DMS153 treated with DMSO at 0.1 percent for 48 hours (cell line): ENCODE results near the gene CDK5RAP2.
"Not testable (repeated sequence)": the region's sequence is repeated elsewhere in the genome, so short reads cannot be mapped to it uniquely, and the experiment has no call there.

ENCODE experiments used
- DNase-seq: peaks from one replicate; lab custom pipeline; 2025; ENCODE audit not compliant: unreplicated experiment; lab: John Stamatoyannopoulos, UW

CDK5RAP2 gene

GRCh38 chr9:120515996-120516395 lies 64.0 kb downstream of the CDK5RAP2 start:
- not testable (repeated sequence) for DNase-seq

GRCh38 chr9:120515481-120515880 lies 64.5 kb downstream of the CDK5RAP2 start:
- not testable (repeated sequence) for DNase-seq

DNA sequence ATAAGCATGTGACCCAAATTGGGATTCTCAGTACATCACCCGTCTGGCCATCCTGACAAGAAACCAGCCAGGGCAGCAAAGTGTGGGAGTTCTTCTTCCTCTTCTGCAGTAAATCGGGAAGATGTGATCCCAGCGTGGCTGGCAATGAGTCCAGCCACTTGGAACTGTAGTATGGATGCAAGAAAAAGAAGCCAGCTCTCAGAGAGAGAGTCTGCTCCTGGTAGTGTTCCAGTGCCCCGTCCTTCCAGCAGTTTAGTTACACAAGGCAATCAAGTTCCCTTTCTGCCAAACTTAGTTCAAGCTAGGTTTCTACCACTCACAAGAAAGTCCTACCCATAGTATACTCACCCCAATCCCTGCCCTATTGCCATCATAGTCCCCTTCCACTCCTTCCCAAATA lies 65.6 kb downstream of the CDK5RAP2 start:
- no peak for DNase-seq

DNA sequence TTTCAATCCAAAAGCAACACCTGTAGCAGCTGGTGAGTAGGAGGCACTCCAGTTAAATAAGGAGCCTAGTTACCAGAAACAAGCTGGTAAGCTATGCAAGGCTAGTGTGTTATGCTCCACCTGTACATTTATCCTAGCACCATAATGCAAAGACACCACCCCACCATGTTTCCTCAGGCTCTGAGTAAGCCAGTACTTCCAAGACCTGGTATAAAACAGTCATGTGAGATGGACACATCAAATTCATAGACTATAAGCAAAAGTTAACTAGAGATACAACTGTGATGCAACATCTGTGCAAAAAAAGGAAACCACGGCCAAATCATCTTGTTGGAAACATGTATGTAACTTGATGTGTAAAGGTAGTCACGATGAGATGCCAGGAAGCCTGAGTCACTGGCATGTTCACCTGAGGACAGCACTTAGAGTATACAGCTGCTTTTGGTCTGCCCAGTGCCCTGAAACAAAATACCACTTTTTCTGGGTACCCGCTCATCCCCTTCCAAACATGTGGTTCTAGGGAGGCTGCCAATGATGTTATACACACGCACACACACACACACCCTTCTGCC lies 66.1 kb downstream of the CDK5RAP2 start:
- DNase-seq, result no peak

GRCh38 chr9:120510816-120511215 lies 69.2 kb downstream of the CDK5RAP2 start:
- no peak for DNase-seq

- DNase-seq, result no peak
Observed at GRCh38 chr9:120507936-120508510, 71.9 kb downstream of the CDK5RAP2 start.

DNA sequence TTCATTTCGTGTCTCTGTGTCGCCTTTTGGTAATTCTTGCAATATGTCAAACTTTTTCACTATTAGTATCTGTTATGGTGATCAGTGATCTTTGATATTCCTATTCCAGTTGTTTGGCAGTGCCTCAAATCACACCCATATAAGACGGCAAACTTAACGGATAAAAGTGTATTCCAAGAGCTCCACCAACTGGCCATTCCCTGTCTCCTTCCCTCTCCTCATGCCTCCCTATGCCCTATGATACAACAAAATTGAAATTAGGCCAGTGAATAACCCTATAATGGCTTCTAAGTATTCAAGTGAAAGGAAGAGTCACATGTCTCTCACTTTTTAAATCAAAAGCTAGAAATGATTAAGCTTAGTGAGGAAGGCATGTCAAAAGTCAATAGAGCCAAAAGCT lies 74.8 kb downstream of the CDK5RAP2 start:
- DNase-seq, result no peak

GRCh38 chr9:120500733-120501132 lies 79.2 kb downstream of the CDK5RAP2 start:
- no peak for DNase-seq

GRCh38 chr9:120497865-120498264 lies 82.1 kb downstream of the CDK5RAP2 start:
- DNase-seq, result not testable (repeated sequence)

- DNase-seq, result not testable (repeated sequence)
Observed at GRCh38 chr9:120496438-120496837, 83.5 kb downstream of the CDK5RAP2 start.

GRCh38 chr9:120490888-120491595 lies 88.9 kb downstream of the CDK5RAP2 start:
- DNase-seq, result no peak

- no peak for DNase-seq
Observed at GRCh38 chr9:120486835-120487234, 93.1 kb downstream of the CDK5RAP2 start.

GRCh38 chr9:120486347-120486746 lies 93.6 kb downstream of the CDK5RAP2 start:
- peak; percentile 81 for DNase-seq

GRCh38 chr9:120485788-120486187 lies 94.2 kb downstream of the CDK5RAP2 start:
- no peak for DNase-seq

GRCh38 chr9:120484162-120484561 lies 95.8 kb downstream of the CDK5RAP2 start:
- DNase-seq, result no peak

- DNase-seq, result no peak
Observed at GRCh38 chr9:120482424-120483186, 97.4 kb downstream of the CDK5RAP2 start.

GRCh38 chr9:120481846-120482245 lies 98.1 kb downstream of the CDK5RAP2 start:
- no peak for DNase-seq

DNA sequence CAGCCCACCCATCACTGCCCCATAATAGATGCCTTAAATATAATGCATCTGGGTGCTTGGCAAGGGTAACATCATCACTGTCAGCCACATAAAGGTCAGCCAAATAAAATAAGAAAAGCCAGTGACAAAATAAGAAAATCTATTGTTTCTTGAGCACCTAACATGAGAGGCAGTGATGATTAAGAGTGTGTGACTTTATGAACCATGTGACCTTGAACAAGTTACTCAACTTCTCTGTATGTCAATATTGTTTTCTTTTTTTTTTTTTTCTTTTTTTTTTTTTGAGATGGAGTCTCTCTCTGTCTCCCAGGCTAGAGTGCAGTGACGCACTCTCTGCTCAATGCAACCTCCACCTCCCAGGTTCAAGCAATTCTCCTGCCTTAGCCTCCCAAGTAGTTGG lies 98.7 kb downstream of the CDK5RAP2 start:
- DNase-seq, result no peak

GRCh38 chr9:120480707-120481106 lies 99.3 kb downstream of the CDK5RAP2 start:
- DNase-seq, result no peak

DNA sequence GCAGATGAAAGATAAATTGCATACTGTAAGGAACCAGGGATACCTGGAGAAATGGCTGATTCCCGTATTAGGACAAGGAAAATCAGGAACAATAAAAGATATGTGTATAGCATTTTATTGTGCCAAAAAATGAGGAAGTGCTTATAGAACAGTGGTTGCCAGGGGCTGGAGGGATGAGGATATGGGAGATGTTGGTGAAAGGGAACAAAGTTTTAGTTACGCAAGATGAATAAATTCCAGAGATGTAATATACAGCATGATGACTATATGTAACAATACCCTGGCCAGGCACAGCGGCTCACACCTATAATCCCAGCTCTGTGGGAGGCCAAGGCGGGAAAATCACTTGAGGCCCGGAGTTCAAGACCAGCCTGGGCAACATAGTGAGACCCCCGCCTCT lies 101.8 kb downstream of the CDK5RAP2 start:
- DNase-seq, result no peak

GRCh38 chr9:120477534-120478001 lies 102.4 kb downstream of the CDK5RAP2 start:
- peak; percentile 64 for DNase-seq

DNA sequence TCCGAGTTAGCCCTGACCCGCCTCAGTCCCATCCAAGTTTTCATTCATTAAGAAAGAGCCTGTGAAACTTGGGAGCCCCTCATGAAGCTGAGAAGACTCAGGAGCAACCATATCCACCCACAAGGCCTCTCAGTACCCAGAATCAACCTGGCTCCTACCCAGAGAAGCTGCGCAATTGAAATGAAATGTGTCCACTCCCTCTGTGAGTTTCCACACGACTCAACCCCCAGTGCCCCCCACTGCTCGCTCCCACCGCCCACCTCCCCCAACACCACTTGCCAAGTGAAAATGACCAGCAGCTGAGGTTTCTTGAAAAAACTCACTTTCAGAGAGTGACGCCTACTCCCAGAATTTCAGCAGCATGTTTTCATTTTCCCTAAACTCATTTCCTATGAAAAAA lies 104.6 kb downstream of the CDK5RAP2 start:
- no peak for DNase-seq
